Stimulated activated CD4-positive, alpha-beta T cell treated with anti-CD3 and anti-CD28 coated beads, Interleukin-2, amount 100 ng/mL, for 4 hours (primary cell): ENCODE data around the gene C2orf66.

Experiments used
- DNase-seq: peaks from one replicate; pipeline ENCODE4 v3.0.0-alpha.2; 2020; ENCODE audit warnings: low read depth

C2orf66 gene

GRCh38 chr2:196758474-196759377 lies 50.4 kb downstream of the C2orf66 start:
- no peak for DNase-seq
